Fibroblast of pulmonary artery (primary cell): ENCODE measurements around the gene KCNV2.
"Not testable (repeated sequence)": the region's sequence is repeated elsewhere in the genome, so short reads cannot be mapped to it uniquely, and the experiment has no call there.

ENCODE experiments used
- DNase-seq: peaks from one replicate; pipeline ENCODE4 v3.0.0-alpha.2; 2010; ENCODE audit warnings: low read depth
- H3K4me3 ChIP-seq: replicated peaks from 2 replicates; pipeline ENCODE4 v1.5.1; 2011; ENCODE audit warnings: low read depth, mild to moderate bottlenecking, control low read depth, low read length, moderate library complexity
- CTCF ChIP-seq: IDR thresholded peaks from 2 replicates; pipeline ENCODE4 v1.5.1; 2011; ENCODE audit warnings: mild to moderate bottlenecking, control low read depth, low read length, inconsistent platforms; ENCODE audit errors: missing control alignments

The KCNV2 gene

GRCh38 chr9:2697492-2697891, 19.8 kb upstream of the KCNV2 start:
- no peak for TF ChIP-seq CTCF
- DNase-seq, result no peak
- no peak overlapping the region for H3K4me3 ChIP-seq

GRCh38 chr9:2700398-2700797, 16.9 kb upstream of the KCNV2 start:
- H3K4me3 ChIP-seq, result no peak overlapping the region
- TF ChIP-seq CTCF, result no peak
- DNase-seq, result no peak

GRCh38 chr9:2700909-2701550, 16.3 kb upstream of the KCNV2 start:
- no peak for TF ChIP-seq CTCF
- DNase-seq, result no peak
- H3K4me3 ChIP-seq, result no peak overlapping the region

- no peak for TF ChIP-seq CTCF
- no peak overlapping the region for H3K4me3 ChIP-seq
- DNase-seq, result no peak
Measured at GRCh38 chr9:2704504-2704903, 12.8 kb upstream of the KCNV2 start.

- not testable (repeated sequence) for DNase-seq
Measured at GRCh38 chr9:2707256-2707655, 10.1 kb upstream of the KCNV2 start.

GRCh38 chr9:2709645-2710101, 7.6 kb upstream of the KCNV2 start:
- no peak for TF ChIP-seq CTCF
- no peak overlapping the region for H3K4me3 ChIP-seq
- DNase-seq, result no peak

More at GRCh38 chr9:2707256-2707655, 10.1 kb upstream of the KCNV2 start:
- H3K4me3 ChIP-seq, result not testable (repeated sequence)

- DNase-seq, result no peak
- TF ChIP-seq CTCF, result no peak
- no peak overlapping the region for H3K4me3 ChIP-seq
Measured at GRCh38 chr9:2711716-2712115, 5.6 kb upstream of the KCNV2 start.
